ENCODE results near the gene TRAF2. TPM values are rescaled to one million over a fixed set of nuclear protein-coding genes. Genes with fewer than 3 reads are reported as not detected.
A peak's percentile ranks its signal among the peaks of the same experiment; 100 is the strongest.

The TRAF2 gene
- polyA plus RNA-seq, 2 of the 4 experiments (the other 2 are of a cell fraction): 23.8 to 39.5 TPM

GRCh38 chr9:136907011-136907914, 20.9 kb downstream of the TRAF2 start:
- ChIA-PET POLR2A (no interaction called here), CTCF (interaction anchor here (0.7 to 2.1 kb wide), 11 partner anchors 8 to 188 kb away, joined by 3 to 7 read pairs (median 4); no protein-coding TSS in a partner anchor)
- FAIRE-seq (no peak), ATAC-seq (no peak), DNase-seq (ENCODE audit: low read depth in 1 of 2, low spot score in 1 of 2) (no peak)
- Histone ChIP-seq H3K27ac (peak overlapping the region; percentile 27 to 96; a peak in 5 of 6 replicates), H3K4me1 (peaks cover 38% of the 10 kb centered on the region), H3K4me2 (no peak overlapping the region), H3K4me3 (no peak overlapping the region), H3K9me3 (no peaks in the 10 kb centered on the region)
- 95% methylated on average over 26 of the region's 29 CpGs for WGBS (ENCODE audit: missing lambda C conversion rate)
- TF ChIP-seq PBX3 (IDR thresholded peaks at IDR 0.05) (no peak), E2F6 (IDR thresholded peaks at IDR 0.05; ENCODE audit: borderline replicate concordance, low read depth) (no peak), POLR2A (IDR thresholded peaks at IDR 0.05; ENCODE audit: low read length) (no peak), BHLHE40 (IDR thresholded peaks at IDR 0.05; ENCODE audit: low read depth, low read length) (no peak), REST (IDR thresholded peaks at IDR 0.05) (no peak), EHF (CRISPR knock-in tag; IDR thresholded peaks at IDR 0.05) (no peak), RCOR1 (IDR thresholded peaks at IDR 0.05; ENCODE audit: low read depth, low read length) (no peak), NFE2L2 (conservative IDR thresholded peaks at IDR 0.05; ENCODE audit: low read length) (no peak), ZFP36 (IDR thresholded peaks at IDR 0.05; ENCODE audit: borderline replicate concordance, partially characterized antibody) (no peak), ELK1 (IDR thresholded peaks at IDR 0.05; ENCODE audit: low read depth, low read length) (no peak), FOXS1 (CRISPR knock-in tag; IDR thresholded peaks at IDR 0.05) (no peak), HES2 (IDR thresholded peaks at IDR 0.05) (no peak), USF2 (IDR thresholded peaks at IDR 0.05) (no peak), RARB (CRISPR knock-in tag; IDR thresholded peaks at IDR 0.05) (no peak), PHF8 (IDR thresholded peaks at IDR 0.05; ENCODE audit: borderline replicate concordance, low read depth) (no peak), CHD2 (IDR thresholded peaks at IDR 0.05; ENCODE audit: low read length, partially characterized antibody) (no peak), HMGXB4 (CRISPR knock-in tag; IDR thresholded peaks at IDR 0.05; ENCODE audit: borderline replicate concordance) (no peak), ZSCAN20 (CRISPR knock-in tag; IDR thresholded peaks at IDR 0.05) (no peak)
